NCI-H2196 treated with DMSO at 0.1 percent for 48 hours (cell line): ENCODE data around the gene INPP4B.

Experiments
- DNase-seq: peaks from one replicate; lab custom pipeline; 2025; ENCODE audit not compliant: unreplicated experiment; lab: John Stamatoyannopoulos, UW

INPP4B gene

DNA sequence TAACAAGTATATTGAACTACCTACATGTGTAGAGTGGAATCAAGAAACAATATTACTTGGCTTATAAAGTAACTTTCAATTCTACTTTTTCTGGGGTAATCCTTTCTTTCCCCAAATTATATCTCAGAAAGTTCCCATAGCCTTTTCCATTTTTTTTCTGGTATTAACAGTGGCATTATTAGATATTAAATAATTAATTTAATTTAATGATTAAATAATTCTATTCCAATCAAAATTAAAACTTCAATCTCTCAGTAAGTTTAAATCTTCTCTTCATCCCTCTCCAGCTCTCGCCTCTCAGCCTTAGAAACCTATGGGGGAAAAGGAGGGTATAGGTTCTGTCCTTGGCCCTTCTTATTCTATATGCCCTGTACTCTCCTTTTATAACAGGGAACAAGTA, 262.4 kb downstream of the INPP4B start:
- no peak for DNase-seq

DNA sequence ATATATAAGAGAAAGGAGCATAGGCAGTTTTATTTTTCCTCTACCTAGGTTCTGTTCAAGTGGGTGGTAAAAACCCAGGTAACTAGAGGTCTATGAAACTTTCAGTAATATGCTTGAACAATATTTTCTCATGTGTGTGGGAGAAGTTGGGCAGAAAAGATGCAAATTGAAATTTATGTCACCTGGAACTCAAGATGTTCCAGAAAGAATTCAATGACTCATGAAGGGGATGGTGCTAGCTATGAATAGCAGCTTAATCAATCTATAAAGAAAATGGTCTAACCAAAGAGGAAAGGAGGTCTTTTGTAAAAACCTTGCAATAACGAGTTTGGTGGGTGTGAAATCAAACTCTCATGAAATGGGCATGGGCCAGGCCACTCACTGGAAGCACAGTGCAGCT, 263.8 kb downstream of the INPP4B start:
- no peak for DNase-seq

DNA sequence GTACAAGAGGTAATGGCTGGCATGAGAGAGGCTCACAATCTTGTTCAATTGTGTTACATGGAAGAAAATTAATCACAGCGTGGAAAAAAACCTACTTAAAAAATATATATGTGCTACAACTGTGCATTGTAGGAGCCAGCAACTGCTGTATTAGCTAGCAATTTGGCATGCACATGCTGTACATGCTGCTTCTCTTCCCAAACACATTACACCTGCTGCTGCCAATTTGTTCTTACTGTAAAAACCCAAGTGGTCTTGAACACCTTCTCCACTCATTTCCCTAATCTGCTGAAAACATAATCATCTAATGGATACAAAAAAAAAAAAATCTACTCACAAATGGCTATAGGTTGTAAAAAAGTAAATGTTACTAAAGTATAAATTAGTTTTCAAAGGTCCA, 264.2 kb downstream of the INPP4B start:
- DNase-seq: no peak

DNA sequence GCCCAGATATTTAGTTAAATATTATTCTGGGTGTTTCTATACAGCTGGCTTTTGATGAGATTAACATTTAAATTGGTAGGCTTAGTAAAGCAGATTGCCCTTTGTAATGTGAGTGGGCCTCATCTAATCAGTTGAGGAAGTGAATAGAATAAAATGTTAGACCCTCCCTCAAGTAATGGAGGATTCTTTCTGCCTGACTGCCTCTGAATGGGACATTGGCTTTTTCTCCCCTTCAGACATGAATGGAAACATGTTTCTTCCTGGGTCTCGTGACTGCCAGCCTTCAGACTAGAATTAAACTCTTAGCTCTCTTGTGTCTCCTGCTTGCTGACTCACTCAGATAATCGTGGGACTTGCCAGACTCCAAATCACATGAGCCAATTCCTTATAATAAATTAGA, 266.7 kb downstream of the INPP4B start:
- DNase-seq: no peak

DNA sequence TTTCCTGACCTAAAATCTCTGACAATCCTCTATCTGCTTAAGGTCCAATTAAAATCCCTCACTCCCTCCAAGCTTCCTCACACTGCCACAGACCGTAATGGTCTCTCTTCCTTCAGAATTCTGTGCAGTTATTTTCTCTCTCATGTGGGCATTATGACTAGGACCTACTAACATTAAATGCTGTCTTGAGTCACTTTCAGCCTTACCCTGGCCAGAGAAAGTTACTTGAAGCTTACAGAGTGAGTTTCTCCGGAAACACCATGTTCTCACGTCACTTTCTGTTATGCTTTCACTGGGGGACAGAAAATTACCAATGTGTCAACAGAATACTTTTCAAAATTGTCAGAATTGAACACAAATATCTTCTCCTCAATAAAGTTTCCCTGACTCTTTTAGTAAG, 271.8 kb downstream of the INPP4B start:
- no peak for DNase-seq

DNA sequence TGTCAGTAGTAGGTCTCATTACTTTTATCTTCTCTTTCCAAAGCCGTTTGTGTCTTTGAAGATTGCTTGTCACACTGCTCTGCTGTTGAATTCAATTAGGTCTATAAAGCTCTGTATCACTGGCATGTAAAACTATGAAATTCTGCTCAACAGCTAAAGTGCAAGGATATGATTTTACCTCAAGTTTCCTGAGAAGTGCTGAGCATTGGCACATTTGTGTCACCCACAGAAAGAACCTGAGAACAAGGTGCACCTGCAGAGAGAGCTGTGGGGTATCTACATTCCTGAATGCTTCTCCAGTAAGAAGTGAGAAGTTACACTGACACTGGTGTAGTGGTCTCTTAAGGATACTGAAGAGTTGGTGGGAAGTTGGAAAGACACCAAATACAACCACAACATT, 274.0 kb downstream of the INPP4B start:
- DNase-seq: no peak

DNA sequence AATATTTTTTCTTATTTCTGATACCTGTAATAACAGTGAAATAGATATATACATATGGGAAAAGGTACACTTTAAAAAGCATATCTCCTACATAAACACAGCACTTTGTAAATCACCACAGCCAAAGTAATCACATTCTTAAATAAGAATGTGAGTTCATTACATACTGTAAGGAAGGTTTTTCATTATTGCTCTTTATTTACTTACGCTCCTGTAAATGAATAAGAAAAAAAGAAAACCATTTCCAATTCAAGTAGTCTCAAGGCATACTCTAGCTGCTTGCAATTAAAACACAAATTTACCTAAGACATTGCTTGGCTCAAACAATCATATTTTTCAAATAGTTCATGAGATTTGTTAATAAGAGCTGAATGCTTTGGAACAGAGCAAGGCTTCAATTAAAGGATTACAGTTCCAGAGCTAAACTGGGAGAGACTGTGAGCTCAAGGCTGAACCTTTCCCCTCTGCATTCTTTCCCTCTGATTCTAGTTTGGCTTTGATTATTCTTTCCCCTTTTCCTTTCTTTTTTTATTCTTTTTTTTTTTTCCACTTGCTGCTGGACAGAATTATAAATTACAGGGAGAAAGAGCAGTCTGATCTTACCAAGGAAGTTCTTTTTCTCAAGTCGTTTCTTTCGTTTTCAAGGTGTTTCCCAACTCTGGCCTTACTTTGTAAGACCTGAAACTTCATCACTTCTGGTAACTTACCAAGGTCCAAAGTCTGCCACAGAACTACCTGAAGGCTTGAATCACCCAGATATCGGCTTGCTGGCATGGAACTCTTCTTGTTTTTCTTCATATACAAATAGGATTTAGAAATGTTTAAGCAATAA, 278.3 kb downstream of the INPP4B start:
- DNase-seq: no peak

DNA sequence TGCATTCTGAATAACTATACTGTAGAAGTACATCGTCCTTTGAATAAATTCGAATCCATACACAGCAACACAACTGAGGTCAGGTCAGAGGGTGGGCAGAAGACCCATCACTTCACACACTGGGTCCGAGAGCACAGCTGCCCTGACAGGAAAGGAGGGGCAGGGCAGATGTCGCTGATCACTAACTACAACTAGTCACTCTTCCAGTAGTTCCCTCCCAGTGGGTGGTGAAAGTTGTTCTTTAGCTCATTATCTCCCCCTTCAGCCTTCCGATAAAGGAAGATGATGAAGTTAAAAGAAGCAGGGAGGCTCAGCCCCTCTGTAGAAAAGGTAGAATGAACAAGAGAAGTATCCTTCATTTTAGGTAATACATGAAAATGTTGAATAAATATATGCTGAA, 278.9 kb downstream of the INPP4B start:
- no peak for DNase-seq

DNA sequence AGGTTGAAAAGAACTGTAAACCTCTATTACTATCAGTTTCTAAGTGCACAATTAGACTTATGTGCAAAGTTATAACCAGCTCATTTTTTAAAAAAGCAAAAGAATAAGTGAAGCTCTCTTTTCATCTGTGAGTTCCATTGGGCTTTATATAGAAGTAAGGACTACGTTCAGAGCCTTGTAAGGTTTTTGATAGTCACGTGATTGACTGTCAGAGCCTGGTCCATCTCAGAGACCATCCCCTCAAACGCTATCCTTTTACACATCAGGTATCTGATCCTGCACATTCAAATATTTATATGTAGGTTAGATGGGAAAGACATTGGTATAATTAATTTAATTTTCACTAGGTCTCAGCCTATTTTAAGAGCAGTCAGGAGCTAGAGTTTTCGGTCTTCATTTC, 279.3 kb downstream of the INPP4B start:
- DNase-seq: no peak

DNA sequence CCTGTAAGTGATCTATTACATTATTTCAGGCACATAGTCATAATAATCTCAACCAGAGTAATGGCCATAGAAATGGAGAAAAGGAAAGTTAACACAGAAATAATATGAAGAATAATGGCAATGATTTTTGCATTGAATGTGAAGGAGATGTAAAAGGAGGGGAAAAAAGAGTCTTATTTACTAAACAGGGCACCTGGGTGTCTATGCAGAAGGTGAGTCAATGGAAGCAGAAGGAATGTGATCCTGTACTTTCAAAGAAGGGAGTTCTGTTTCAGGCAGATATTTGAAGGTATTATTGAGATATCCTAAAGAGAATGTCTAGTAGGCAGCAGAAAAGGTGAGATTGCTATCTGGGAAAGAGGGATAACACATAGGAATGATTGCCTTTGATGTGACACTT, 279.9 kb downstream of the INPP4B start:
- DNase-seq: no peak

DNA sequence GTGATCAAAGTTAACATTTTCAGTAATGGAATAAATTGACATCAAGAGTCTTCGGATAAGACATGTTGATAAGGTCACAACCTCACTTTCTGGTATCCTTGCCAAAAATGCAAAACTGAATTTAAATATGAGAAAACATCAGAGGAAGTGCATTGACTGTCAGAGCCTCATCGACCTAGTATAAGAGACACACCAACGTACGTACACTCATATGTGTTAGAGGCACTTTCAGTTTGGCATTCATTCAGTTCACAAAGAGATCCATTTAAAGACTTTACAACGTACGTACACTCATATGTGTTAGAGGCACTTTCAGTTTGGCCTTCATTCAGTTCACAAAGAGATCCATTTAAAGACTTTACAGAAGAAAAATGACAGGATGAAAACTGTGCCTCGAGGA, 280.3 kb downstream of the INPP4B start:
- DNase-seq: no peak

DNA sequence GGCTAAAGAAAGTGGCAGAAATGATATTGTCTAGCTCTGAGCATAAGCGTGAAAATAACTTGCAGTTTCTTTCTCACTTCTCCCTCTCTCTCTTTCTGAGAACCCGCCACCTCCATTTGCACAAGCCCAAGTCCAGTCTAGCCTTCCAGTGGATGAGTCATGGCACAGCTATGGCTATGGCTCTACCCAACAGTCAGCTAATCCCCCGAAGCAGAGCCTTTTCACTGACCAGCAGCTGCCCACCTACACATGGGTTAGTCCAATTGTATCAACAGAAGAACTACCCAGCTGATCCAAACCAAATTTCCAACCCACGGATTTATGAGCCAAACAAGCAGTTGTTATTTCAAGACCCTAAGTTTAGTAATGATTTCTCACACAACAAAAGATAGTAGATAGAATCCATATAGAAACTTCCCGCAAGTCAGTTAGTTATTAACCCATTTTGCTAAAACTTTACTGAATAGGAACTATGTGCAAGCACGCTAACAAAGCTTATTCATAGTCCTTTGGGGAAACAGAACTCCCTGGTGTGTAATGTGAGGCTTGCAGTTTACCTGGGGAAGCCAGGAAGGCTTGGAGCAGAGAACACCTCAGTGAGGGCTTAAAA, 282.3 kb downstream of the INPP4B start:
- DNase-seq: no peak

DNA sequence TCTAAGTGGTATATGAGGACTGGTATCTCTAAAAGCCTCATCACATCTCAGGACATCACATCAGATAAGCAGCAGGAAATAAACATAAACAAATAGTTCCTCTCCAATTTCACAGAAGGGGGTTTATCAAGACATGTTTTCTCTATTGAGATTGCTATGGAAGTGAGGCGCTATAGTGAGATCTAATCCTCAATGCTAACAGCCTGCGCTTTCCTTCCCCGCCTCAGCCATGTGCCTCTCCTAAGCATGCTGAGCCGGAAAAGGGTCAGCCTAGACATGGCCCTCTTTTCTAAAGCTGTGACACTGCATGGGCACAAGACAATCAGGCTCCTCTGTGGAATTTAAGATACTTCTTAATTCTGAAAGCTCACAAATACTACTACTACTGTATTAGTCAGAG, 286.1 kb downstream of the INPP4B start:
- DNase-seq: no peak

DNA sequence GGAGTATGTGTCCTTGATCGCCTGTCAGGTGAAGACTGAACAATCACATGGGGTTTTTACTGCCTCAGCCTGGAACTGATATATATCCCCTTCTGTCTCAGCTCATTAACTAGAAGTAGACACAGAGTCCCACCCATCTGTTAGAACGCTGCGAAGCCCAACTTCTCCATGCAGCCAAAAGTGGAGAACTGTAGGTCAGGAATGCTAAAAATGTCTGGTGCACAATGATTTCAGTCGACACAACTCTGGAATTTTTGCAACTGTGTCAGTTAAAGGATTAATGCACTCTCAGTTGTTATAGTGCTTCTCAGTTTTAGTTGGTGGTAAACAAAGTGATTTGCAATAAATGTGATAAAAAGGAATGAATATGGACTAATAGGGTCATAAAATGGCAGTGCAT, 287.2 kb downstream of the INPP4B start:
- DNase-seq: no peak

DNA sequence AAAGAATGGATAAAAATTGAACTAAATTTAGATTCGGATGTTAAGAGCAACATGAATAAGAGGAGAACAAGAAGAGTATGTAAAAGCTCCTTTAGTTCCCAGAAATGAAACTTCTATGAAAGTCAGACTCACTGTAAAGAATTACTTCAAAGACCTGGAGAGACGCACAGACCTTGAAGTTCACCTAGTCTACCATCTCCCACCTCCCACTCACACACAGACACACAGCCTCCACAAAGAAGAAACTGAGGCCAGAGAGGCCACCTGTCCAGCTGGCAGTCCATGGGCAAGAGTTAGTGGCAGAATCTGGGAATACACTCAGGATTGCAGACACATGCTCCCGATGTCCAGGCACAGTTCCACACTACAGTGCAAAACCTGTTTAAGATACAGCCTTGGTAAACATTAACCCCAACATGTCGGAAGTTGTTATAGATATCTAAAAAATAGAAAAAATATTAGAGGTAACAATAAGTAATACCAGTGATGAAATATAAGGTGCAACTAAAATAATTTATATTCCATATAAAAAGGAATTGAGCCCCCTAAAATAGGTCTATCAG, 288.8 kb downstream of the INPP4B start:
- DNase-seq: no peak

DNA sequence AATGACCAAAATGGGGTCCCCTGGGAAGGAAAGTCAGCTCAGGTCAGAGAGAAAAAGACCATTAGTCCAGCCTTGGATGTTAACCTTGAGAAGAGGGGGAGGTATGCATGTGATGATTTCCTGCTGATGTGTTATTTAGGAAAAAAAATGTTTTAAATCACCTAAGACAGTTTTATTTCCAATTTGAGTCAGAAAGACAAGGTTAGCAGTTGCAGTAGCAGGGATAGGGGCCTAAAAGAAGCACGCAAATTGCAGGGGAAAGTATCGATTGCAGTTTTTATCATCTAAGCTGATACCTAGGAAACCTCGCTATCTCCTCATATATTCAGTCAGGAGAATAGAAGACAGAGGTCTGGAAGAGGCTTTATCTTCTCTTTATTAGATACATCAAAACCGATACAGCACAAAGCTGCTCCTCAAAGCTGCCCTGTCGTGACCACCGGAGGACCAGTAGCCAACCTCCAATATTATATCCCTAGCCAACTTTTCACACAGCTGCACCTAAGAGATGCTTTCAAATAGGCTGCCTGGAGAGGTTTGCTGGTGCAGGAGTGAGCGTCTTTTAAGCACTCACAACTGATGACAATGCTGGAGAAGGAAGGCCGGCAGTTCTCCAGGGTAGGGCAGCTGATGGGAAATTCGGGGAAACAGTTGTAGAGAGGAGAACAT, 289.4 kb downstream of the INPP4B start:
- no peak for DNase-seq

DNA sequence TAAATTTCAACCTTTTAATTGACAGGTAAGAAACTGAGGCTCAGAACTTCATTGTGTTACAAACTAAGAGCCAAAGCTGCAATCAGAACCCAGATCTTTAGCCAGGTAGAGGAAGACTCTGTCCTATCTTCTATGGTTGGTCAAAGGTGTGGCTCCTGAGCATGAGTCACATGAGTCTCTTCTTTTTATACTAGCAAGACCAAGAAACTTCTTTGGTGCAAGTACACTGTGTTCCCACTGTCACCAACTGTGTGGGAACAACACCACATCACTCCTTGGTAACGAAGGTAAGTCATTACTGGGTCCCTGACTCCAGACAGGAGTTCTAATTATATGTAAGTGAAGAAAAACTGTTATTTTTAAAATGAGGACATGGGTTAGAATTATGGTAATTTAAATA, 290.1 kb downstream of the INPP4B start:
- DNase-seq: no peak

DNA sequence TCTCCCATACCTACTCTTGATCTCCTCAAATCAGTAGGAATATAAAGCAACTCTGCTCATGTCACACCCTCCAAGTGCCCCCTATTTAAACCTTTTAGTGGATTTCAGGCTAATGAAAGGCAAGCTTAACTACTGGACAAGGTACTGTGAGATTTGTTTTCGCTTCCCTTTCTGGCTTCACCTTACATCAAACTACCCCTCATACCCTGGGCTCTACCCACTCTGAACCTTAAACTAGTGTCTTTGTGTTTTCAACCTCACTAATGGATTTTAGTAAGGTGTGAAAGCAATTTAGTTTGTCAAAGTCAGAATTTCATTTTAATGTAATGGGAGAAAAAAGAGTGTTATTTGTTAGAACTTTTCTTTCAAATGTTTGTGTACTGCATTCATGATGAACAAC, 291.7 kb downstream of the INPP4B start:
- no peak for DNase-seq

DNA sequence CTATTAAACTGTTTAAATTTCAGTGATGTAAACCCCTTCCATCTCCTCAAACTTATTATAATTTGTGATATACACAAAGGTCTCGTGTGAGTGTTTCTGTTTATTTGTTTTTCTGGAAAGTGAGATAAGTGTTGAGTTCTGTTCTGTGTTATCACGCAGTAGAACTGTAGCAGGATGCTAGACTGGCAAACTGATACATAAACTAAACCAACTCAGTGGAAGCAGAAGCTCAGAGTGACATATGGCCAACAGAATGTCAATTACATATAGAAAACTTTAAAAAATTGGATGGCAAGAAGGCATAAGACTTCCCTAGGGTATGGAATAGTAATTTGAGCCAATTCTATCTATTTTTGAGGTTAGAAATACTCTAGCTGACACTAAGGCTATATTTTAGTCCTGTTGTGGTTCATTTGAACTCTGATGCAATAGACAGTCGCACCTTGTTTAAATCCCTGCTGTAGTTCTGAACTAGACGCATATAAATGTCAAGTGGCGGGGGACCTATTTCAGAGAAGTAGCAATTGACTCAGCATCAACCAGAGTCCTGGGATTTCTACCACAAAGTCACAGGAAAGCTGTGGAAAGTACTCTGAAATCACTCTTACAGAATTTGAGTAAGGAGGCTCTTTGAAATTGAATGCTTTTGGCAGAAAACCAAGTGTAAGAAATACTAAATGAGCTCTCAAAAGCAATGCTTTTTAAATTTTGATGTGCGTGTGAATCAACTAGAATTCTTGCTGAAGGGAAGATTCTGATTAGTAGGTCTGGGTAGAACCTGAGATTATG, 294.4 kb downstream of the INPP4B start:
- DNase-seq: no peak

DNA sequence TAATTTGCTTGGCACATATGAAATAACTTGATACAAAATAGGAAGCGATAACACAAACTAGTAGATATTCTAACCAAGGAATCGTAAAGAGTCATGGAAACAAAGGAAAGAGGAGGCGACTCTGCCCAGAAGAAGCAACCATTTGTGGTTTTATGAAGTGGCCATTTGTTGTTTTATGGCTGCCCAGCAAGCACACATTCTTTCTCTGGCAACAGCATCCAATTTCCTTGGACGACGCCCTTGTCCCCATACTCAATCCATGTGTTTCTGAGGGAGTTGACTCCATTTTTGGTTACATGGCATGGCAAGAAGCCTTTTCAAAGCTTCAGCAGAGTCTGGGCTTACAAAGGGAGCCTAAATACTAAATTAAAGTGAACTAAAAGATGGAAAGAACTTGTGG, 295.1 kb downstream of the INPP4B start:
- no peak for DNase-seq

DNA sequence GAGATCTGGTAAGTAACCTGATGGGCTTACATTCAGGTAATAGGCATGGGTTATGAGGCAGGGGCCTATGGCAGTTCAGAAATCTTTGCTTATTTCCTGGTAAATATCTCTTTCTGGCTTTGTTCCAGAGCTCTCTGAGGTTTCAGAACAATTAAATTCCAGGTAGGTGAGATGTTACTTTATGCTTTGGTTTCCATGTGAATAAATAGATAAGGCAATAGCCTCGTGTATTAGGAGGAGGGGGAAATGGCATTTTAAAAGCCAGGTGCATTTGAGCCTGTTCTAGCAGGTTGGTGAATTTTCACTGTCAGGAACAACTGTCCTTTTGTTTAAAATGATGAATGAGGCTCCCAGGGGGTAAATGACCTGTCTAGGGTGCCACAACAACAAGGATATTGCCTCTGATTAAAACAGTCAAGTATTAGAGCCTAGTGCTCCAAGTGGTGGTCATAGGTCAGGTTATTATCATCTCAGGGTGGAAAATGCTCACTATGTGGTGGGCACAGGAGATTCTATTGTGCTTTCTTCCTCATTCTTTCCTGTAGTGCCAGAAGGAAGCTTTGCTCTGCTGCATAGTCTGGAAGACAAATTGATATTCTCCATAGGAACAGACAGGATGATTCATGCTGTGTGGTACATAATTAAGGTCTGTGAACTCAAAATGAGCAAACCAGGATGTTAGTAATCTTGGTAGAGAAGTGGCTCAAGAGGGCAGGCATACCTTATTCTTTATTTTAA, 296.2 kb downstream of the INPP4B start:
- DNase-seq: peak; percentile 54
